Measurements from ENCODE around the gene CTDSP1.

- TF ChIP-seq CTCF (IDR thresholded peaks at IDR 0.05): no peak
- TF ChIP-seq POLR2A (IDR thresholded peaks at IDR 0.05): no peak
Observed at GRCh38 chr2:218403810-218404209, 4.1 kb downstream of the CTDSP1 start.
